Measurements from ENCODE around the gene WIPI1.

WIPI1 gene

GRCh38 chr17:68460146-68460545, 2.9 kb upstream of the WIPI1 start:
- TF ChIP-seq CTCF (IDR thresholded peaks at IDR 0.05; ENCODE audit: low read length, missing control alignments), result no peak
- H3K4me3 ChIP-seq (replicated peaks; ENCODE audit: low read depth, low read length), result no peak overlapping the region
- no peak for DNase-seq (ENCODE audit: low read depth)

GRCh38 chr17:68459037-68459639, 1.8 kb upstream of the WIPI1 start:
- TF ChIP-seq CTCF (IDR thresholded peaks at IDR 0.05; ENCODE audit: low read length, missing control alignments), result no peak
- no peak overlapping the region for H3K4me3 ChIP-seq (replicated peaks; ENCODE audit: low read depth, low read length)
- no peak for DNase-seq (ENCODE audit: low read depth)

DNA sequence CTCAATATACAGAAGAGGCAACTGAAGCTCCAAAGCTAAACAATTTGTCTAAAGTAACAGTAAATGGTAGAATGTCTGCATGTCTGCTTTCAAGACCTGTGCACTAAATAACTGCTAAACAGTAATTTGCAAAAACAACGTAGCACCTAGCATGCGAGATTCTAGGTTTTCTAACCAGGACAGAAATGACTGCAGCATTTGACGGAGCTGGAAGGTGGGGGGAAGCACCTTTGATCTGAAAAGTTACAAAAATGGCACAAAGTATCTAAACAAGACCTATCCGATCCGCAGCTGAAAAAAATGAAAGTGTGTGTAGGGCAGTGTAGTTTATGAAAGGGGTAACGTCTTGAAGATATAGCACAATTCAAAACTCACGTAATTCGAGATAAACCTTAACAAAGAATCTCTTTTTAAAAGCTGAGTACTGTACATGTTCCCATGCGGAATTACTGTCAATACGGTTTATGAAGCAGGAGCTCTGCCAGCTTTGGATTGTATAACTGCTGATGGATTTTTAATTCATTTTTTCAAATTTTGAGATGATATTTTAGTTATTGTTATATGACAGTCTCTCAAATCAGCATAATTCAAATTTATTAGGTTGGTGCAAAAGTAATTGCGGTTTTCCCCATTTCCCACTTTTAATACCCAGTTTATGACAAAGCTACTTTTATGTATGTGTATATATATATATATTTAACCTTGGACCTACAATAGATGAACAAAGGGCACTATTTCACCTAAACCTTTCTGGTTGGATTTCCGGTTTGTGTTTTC, 1.2 kb upstream of the WIPI1 start:
- peak overlapping the region; percentile 64 for H3K4me3 ChIP-seq (replicated peaks; ENCODE audit: low read depth, low read length)
- no peak for TF ChIP-seq CTCF (IDR thresholded peaks at IDR 0.05; ENCODE audit: low read length, missing control alignments)
- DNase-seq (ENCODE audit: low read depth), result no peak

DNA sequence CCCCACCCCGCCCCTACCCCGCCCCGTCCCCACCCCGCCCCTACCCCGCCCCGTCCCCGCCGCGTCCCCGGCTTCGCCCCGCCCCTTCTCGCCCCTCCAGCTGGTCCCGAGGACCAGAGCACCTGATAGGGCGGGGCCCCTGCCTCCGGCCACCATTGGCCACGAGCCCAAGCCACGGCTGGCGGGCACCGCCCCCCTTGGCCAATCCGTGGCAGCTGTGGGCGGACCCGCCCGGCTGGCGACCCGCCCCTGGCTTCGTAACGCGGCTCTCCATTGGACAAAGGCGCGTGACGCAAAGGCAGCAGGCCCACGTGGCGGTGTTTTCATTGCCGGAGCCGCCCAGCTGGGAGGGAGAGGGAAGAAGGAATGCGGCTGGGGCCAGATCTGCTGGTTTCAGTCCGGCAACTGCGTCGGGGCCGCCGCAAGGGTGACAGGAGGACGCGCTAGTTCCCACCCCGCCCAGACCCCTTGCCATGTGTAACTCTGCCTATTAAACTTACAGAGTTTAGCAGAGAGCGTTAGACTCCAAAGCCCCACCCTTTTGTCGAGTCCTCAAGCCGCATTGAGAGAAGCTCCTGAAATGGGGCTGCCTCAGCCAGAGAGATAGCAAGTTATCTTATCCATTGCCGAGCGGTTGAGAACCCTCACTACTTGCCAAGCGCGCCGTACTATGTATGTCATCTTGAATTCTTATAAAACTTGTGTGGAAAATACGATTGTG, 403 bp upstream of the WIPI1 start:
- TF ChIP-seq CTCF (IDR thresholded peaks at IDR 0.05; ENCODE audit: low read length, missing control alignments), result no peak
- H3K4me3 ChIP-seq (replicated peaks; ENCODE audit: low read depth, low read length), result peak overlapping the region; percentile 64
- DNase-seq (ENCODE audit: low read depth), result peak; percentile 99

- DNase-seq (ENCODE audit: low read depth), result peak; percentile 92
- TF ChIP-seq CTCF (IDR thresholded peaks at IDR 0.05; ENCODE audit: low read length, missing control alignments), result no peak
- H3K4me3 ChIP-seq (replicated peaks; ENCODE audit: low read depth, low read length), result peak overlapping the region; percentile 73
These were observed 743 bp downstream of the WIPI1 start for GRCh38 chr17:68456339-68457167.

DNA sequence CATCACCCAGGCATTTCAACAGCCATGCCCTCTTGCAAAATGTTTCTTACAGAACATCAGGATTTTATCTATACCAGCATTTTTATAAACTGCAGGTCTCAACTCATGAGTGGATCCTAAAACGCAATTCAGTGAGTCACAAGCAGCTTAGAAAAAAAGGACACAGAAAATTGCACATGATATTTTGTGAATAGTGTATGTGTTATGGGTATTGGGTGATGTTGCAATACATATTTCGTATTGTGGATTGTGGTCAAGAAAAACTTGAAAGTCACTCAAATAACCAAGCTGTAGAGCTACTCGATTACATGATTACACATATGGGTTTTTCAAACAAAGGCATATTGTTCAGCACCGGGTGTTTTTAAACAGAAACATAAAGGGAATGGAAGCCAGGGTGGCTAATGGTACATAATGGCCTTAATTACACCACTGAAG, 1.4 kb downstream of the WIPI1 start:
- peak overlapping the region; percentile 73 for H3K4me3 ChIP-seq (replicated peaks; ENCODE audit: low read depth, low read length)
- peak; percentile 95 for DNase-seq (ENCODE audit: low read depth)
- TF ChIP-seq CTCF (IDR thresholded peaks at IDR 0.05; ENCODE audit: low read length, missing control alignments), result no peak

Data from fibroblast of pulmonary artery (primary cell).